Fibroblast of lung (primary cell): ENCODE results near the gene PACSIN1. TPM values are rescaled to one million over a fixed set of nuclear protein-coding genes. Genes with fewer than 3 reads are reported as not detected.

Experiments
- DNase-seq, 2 donors: peaks; one replicate each; pipeline versions ENCODE4 v3.0.0 to v3.0.0-alpha.2; 2010; ENCODE audit warnings: low read depth in 2 of 2
- H2AFZ ChIP-seq: 2 replicates; pipeline ENCODE4 v1.5.1; 2012; ENCODE audit warnings: low read length, control low read depth, inconsistent platforms
- H3K27ac ChIP-seq: 2 replicates; pipeline ENCODE4 v1.5.1; 2011; ENCODE audit warnings: low read length, control low read depth; ENCODE audit not compliant: insufficient read depth
- H3K27me3 ChIP-seq: 2 replicates; pipeline ENCODE4 v1.5.1; 2011; ENCODE audit warnings: mild to moderate bottlenecking, low read length; ENCODE audit not compliant: control insufficient read depth, insufficient read depth
- H3K36me3 ChIP-seq: 2 replicates; pipeline ENCODE4 v1.5.1; 2011; ENCODE audit warnings: low read length; ENCODE audit not compliant: control insufficient read depth, insufficient read depth
- H3K4me1 ChIP-seq: 2 replicates; pipeline ENCODE4 v1.5.1; 2011; ENCODE audit warnings: low read length; ENCODE audit not compliant: control insufficient read depth, insufficient read depth; ENCODE audit errors: extremely low read depth
- H3K4me2 ChIP-seq: 2 replicates; pipeline ENCODE4 v1.5.1; 2011; ENCODE audit warnings: low read length, control low read depth; ENCODE audit not compliant: insufficient read depth; ENCODE audit errors: extremely low read depth
- H3K4me3 ChIP-seq, 4 experiments: fragments of 200-600 bp in 1 of 4; sonication (generic) in 1 of 4; replicated peaks in 1 of 4; 2 replicates each; pipeline ENCODE4 v1.5.1; 2011 to 2016; ENCODE audit warnings: low read length in 4 of 4, low read depth in 3 of 4, mild to moderate bottlenecking in 3 of 4, control low read depth in 2 of 4, inconsistent platforms in 1 of 4, mixed read lengths in 1 of 4; ENCODE audit not compliant: insufficient read depth in 1 of 4; ENCODE audit errors: control extremely low read depth in 1 of 4
- H3K79me2 ChIP-seq: 2 replicates; pipeline ENCODE4 v1.5.1; 2012; ENCODE audit warnings: mild to moderate bottlenecking, low read length, inconsistent platforms; ENCODE audit not compliant: control insufficient read depth, insufficient read depth
- H3K9ac ChIP-seq: 2 replicates; pipeline ENCODE4 v1.5.1; 2011; ENCODE audit warnings: mild to moderate bottlenecking, low read length, control low read depth; ENCODE audit not compliant: insufficient read depth
- H3K9me3 ChIP-seq: 2 replicates; pipeline ENCODE4 v1.5.1; 2012; ENCODE audit warnings: low read depth, low read length; ENCODE audit not compliant: control insufficient read depth, insufficient read depth
- H4K20me1 ChIP-seq: 2 replicates; pipeline ENCODE4 v1.5.1; 2011; ENCODE audit warnings: low read length; ENCODE audit not compliant: control insufficient read depth, insufficient read depth; ENCODE audit errors: extremely low read depth
- CTCF ChIP-seq, 2 donors: IDR thresholded peaks in 1 of 2; conservative IDR thresholded peaks in 1 of 2; 1 replicate in 1 of 2; 2 replicates in 1 of 2; pipeline ENCODE4 v1.5.1; 2011 to 2012; ENCODE audit warnings: low read length in 2 of 2, control low read depth in 1 of 2, inconsistent platforms in 1 of 2, low read depth in 1 of 2, mild to moderate bottlenecking in 1 of 2
- EZH2 ChIP-seq: IDR thresholded peaks from 2 replicates; pipeline ENCODE4 v1.5.1; 2012; ENCODE audit warnings: low read length, control low read depth, mild to moderate bottlenecking; ENCODE audit errors: missing control alignments
- polyA plus RNA-seq, 2 donors: library from polyadenylated mRNA; depleted of rRNA in 1 of 2; stranded (reverse) in 1 of 2; unstranded in 1 of 2; fragments of >200 nt; gene quantifications; 2 replicates each; pipeline ENCODE4 v1.2.1, GENCODE V29; 2011 to 2012; ENCODE audit warnings: missing spikeins in 1 of 2
- total RNA-seq: library from RNA; depleted of rRNA; stranded (reverse); fragments of >200 nt; gene quantifications from 2 replicates; pipeline ENCODE4 v1.2.1, GENCODE V29; 2014

PACSIN1 gene
- total and polyA plus RNA-seq, 2 donors (not counting 1 experiment from before 2014, with no cell fraction given) = under 0.01 TPM; not detected in 1

GRCh38 chr6:34544052-34544604 lies 78.3 kb downstream of the PACSIN1 start:
- no peak for DNase-seq
- no peaks in the 10 kb centered on the region for H4K20me1 ChIP-seq
- H3K79me2 ChIP-seq = no peaks in the 10 kb centered on the region
- H3K4me3 ChIP-seq = no peak overlapping the region
- no peak overlapping the region for H3K4me2 ChIP-seq
- H2AFZ ChIP-seq = no peak overlapping the region
- H3K9ac ChIP-seq = no peak overlapping the region
- no peaks in the 10 kb centered on the region for H3K4me1 ChIP-seq
- H3K27ac ChIP-seq = no peak overlapping the region
- H3K27me3 ChIP-seq = no peaks in the 10 kb centered on the region
- no peak for TF ChIP-seq EZH2
- TF ChIP-seq CTCF (conservative IDR thresholded peaks at IDR 0.05 in 1 of 2, IDR thresholded peaks at IDR 0.05 in 1 of 2; ENCODE audit: low read depth in 1 of 2, low read length in 2 of 2) = no peak
- no peaks in the 10 kb centered on the region for H3K9me3 ChIP-seq
- no peaks in the 10 kb centered on the region for H3K36me3 ChIP-seq

- DNase-seq = no peak
- no peak overlapping the region for H3K4me3 ChIP-seq
- H3K9me3 ChIP-seq = no peaks in the 10 kb centered on the region
- no peaks in the 10 kb centered on the region for H3K79me2 ChIP-seq
- TF ChIP-seq EZH2 (no peak), CTCF (conservative IDR thresholded peaks at IDR 0.05 in 1 of 2, IDR thresholded peaks at IDR 0.05 in 1 of 2; ENCODE audit: low read depth in 1 of 2, low read length in 2 of 2) (no peak)
- no peak overlapping the region for H3K4me2 ChIP-seq
- H3K9ac ChIP-seq = no peak overlapping the region
- H3K36me3 ChIP-seq = no peaks in the 10 kb centered on the region
- no peaks in the 10 kb centered on the region for H4K20me1 ChIP-seq
- H3K27me3 ChIP-seq = no peaks in the 10 kb centered on the region
- no peak overlapping the region for H2AFZ ChIP-seq
- H3K27ac ChIP-seq = no peak overlapping the region
- H3K4me1 ChIP-seq = no peaks in the 10 kb centered on the region
Observed at GRCh38 chr6:34544776-34545471, 79.0 kb downstream of the PACSIN1 start.

GRCh38 chr6:34546551-34547321 lies 80.9 kb downstream of the PACSIN1 start:
- TF ChIP-seq EZH2 (no peak), CTCF (conservative IDR thresholded peaks at IDR 0.05 in 1 of 2, IDR thresholded peaks at IDR 0.05 in 1 of 2; ENCODE audit: low read depth in 1 of 2, low read length in 2 of 2) (no peak)
- DNase-seq = no peak
- H3K79me2 ChIP-seq = no peaks in the 10 kb centered on the region

More at GRCh38 chr6:34546551-34547321, 80.9 kb downstream of the PACSIN1 start:
- Histone ChIP-seq H4K20me1 (no peaks in the 10 kb centered on the region), H3K36me3 (no peaks in the 10 kb centered on the region), H3K27me3 (no peaks in the 10 kb centered on the region), H2AFZ (no peak overlapping the region), H3K9me3 (no peaks in the 10 kb centered on the region), H3K4me3 (no peak overlapping the region), H3K4me2 (no peak overlapping the region), H3K9ac (no peak overlapping the region), H3K4me1 (no peaks in the 10 kb centered on the region), H3K27ac (no peak overlapping the region)
